ENCODE data around the gene ZSCAN16.
"Not testable (repeated sequence)": the region's sequence is repeated elsewhere in the genome, so short reads cannot be mapped to it uniquely, and the experiment has no call there.

The ZSCAN16 gene

DNA sequence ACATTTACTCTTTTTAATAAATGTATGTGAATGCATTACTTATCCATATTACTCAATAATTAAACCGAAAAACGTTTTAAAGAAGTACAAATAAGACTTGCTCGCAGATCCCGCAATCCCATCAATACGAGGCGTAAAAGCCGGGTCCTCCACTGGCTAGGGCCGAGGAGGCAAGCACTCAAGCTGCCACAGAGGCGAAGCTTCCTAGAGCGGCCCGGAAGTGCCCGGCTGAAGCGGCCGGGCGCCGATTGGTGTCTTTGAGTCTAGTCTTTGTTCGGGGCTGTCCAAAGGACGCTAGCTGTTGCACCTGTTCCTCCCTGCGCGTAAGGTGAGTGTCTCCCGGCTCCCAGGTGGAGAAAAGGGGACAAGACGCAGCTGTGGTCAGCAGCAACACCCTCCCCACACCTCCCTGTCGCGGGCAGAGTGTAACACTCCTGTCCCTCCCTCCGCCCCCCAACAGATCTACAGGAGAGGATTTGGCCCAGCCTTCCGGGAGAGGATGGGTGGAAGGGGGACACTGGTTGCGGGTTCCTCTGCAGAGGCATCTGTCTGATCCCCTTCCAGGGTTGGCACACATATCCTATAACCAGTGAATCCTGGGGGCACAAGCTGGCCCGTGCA, at the start of gene ZSCAN16:
Gene ZSCAN16 (plus strand): TSS at position 260 of the 621 bp plus-strand sequence. CDS start 835 bp downstream, outside the sequence.
- Mint-ChIP-seq H3K27ac (peak within 1 kb of the TSS; percentile 93 to 97), H3K4me3 (peak within 1 kb of the TSS; percentile 94 to 97), H3K27me3 (no peaks in the 10 kb centered on the region), H3K9me3 (no peaks in the 10 kb centered on the region), H3K4me1 (peaks cover 53% of the 10 kb centered on the region)
- DNase-seq: peak; percentile 70 to 77
- ATAC-seq: peak; percentile 99

DNA sequence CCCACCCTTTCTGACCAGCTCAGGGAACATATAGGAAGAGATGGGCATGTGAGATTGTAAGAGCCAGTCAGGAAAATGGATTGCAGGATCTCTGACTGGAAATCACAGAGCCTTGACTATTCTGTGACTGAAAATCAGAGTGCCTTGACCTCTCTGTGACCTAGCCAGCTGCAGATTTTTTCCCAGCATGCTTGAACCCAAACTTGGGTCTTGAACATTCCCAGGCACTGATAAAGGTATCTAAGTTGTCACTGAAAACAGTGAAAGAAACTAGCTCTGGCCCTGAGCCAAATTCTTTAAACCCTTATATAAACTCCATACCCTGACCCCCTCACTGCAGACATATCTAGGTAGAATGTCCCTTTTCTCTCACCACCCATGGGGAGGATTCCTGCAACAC, 46.4 kb upstream of the ZSCAN16 start:
- H3K9me3 Mint-ChIP-seq: peaks cover 0 to 5% of the 10 kb centered on the region in 2 donors
- ATAC-seq (no peak), DNase-seq (no peak)
- H3K27me3 Mint-ChIP-seq: peaks cover 8% of the 10 kb centered on the region
- peaks cover 19% of the 10 kb centered on the region for H3K4me1 Mint-ChIP-seq
- H3K4me3 Mint-ChIP-seq: no peak overlapping the region
- H3K27ac Mint-ChIP-seq: peak overlapping the region in 1 of 2 donors; percentile 30

DNA sequence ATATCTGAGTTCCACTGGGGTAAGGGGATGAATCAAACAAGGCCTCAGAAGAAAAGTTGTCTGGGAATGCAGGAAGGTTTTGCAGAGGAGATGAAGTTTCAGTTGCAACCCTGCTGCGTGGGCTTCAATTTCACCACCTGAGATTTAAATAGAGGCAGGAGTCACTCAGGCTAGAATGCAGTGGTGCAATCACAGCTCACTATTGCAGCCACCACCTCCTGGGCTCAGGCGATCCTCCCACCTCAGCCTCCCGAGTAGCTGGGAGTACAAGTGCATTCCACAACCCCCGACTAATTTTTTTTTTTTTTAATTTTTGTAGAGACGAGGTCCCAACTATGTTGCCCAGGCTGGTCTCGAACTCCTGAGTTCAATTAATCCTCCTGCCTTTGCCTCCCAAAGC, 45.6 kb upstream of the ZSCAN16 start:
- DNase-seq (no peak), ATAC-seq (no peak)
- H3K9me3 Mint-ChIP-seq: peaks cover 0 to 7% of the 10 kb centered on the region in 2 donors
- H3K4me1 Mint-ChIP-seq: peaks cover 25% of the 10 kb centered on the region
- peaks cover 3% of the 10 kb centered on the region for H3K27me3 Mint-ChIP-seq
- H3K4me3 Mint-ChIP-seq: no peak overlapping the region
- H3K27ac Mint-ChIP-seq: no peak overlapping the region

DNA sequence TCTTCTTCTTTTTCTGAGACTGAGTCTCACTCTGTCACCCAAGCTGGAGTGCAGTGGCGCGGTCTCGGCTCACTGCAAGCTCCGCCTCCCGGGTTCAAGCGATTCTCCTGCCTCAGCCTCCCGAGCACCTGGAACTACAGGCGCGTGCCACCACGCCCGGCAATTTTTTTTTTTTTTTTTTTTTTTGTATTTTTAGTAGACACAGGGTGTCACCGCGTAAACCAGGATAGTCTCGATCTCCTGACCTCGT, 44.1 kb upstream of the ZSCAN16 start, which contains the start of gene ZNF165:
Gene ZNF165 (plus strand): TSS at position 188 of the 250 bp plus-strand sequence. CDS start 4,913 bp downstream, outside the sequence.
- ATAC-seq: peak; percentile 43
- H3K9me3 Mint-ChIP-seq, H3K27me3 Mint-ChIP-seq, DNase-seq: not testable (repeated sequence)
- Mint-ChIP-seq H3K27ac (peak within 1 kb of the TSS; percentile 89 to 98), H3K4me1 (peaks cover 25% of the 10 kb centered on the region), H3K4me3 (peak within 1 kb of the TSS; percentile 80 to 90)

DNA sequence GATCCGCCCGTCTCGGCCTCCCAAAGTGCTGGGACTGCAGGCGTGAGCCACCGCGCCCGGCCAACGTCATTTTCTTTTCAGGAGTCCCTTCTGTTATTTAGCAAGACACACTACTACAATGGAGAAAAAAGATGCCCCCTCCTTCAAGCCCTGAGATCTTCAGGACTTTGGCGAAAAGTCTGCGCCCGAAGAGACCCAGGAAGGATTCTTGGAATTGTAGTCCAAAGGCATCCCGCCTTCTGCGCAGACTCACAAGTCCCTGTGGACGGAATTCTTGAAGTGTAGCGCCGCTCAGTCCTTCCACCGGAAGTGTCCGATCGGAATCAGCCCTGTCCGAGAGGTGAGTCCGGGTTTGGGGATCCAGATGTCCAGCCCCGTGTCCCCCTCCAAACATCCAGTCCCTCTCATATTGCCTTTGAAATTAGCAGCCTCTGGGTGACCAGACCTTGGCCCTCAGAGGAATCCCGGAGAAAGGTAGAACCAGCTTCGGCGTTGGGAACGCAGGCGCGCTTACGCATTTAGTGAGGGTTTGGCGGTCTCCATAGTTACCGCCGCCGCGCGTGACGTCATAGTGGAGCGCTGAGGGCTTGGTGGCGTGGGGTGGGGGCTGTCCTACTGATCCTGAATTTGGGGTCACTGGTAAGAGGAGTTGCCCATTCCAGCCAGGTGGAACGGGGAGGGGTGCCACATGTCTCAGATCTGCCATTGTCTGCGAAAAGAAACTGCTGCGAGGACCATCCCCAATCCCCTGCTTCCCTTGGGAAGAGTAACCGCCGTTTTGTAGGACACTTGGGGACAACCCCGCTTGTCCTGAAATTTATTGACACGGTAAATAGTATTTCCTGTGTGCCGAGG, 43.6 kb upstream of the ZSCAN16 start:
- peak; percentile 86 for ATAC-seq
- no peaks in the 10 kb centered on the region for H3K27me3 Mint-ChIP-seq
- peak; percentile 84 to 89 for DNase-seq
- peaks cover 0 to 10% of the 10 kb centered on the region in 2 donors for H3K9me3 Mint-ChIP-seq
- H3K4me1 Mint-ChIP-seq: peaks cover 25% of the 10 kb centered on the region
- H3K27ac Mint-ChIP-seq: peak overlapping the region; percentile 89 to 98
- peak overlapping the region; percentile 80 to 90 for H3K4me3 Mint-ChIP-seq

DNA sequence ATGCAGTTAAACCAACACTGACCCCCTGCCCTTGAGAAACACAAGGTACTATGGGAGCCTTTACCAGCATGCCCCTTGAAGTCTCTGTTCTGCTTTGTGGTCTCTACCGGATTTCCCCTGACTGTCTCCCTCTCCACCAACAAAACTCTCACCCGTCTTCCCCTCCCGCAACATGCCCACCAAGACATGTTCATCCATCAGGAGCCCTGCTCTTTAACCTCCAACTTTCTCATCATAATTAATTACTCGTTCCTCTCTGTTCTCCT, 43.0 kb upstream of the ZSCAN16 start:
- Mint-ChIP-seq H3K4me3 (peak overlapping the region; percentile 80 to 90), H3K27ac (peak overlapping the region; percentile 89 to 98), H3K4me1 (peaks cover 25% of the 10 kb centered on the region), H3K9me3 (peaks cover 0 to 10% of the 10 kb centered on the region in 2 donors), H3K27me3 (no peaks in the 10 kb centered on the region)
- peak; percentile 55 for ATAC-seq
- peak in 1 of 2 donors; percentile 28 for DNase-seq

DNA sequence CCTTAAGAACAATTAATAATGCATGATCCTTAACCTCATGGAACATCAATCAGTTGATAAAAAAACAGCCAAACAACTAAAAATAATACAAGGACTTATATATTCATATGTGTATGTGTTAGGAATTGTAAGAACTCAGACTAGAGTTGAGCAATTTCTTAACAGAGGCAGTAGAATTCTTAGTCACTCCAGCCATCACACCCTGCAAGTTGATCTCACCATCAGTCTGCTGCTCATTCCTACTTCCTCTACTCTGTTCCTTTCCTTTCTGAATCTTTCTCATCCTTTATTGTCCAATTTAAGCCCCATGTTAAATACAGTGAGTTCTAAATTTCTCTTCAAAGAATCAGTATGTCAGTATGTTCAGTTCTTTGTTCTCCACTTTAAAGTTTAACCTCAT, 41.5 kb upstream of the ZSCAN16 start:
- Mint-ChIP-seq H3K27me3 (no peaks in the 10 kb centered on the region), H3K27ac (no peak overlapping the region), H3K4me1 (peaks cover 25% of the 10 kb centered on the region), H3K4me3 (peak overlapping the region in 1 of 2 donors; percentile 11), H3K9me3 (peaks cover 7 to 15% of the 10 kb centered on the region in 2 donors)
- no peak for ATAC-seq
- no peak for DNase-seq

DNA sequence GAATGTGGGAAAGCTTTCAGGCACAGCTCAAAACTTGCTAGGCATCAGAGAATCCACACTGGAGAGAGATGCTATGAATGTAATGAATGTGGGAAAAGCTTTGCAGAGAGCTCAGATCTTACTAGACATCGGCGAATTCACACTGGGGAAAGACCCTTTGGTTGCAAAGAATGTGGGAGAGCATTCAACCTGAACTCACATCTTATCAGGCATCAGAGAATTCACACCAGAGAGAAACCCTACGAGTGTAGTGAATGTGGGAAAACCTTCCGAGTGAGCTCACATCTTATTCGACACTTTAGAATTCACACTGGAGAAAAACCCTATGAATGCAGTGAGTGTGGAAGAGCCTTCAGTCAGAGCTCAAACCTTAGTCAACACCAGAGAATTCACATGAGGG, 35.4 kb upstream of the ZSCAN16 start:
- no peak for DNase-seq
- Mint-ChIP-seq H3K4me3 (no peak overlapping the region), H3K27me3 (no peaks in the 10 kb centered on the region), H3K9me3 (peaks cover 31% of the 10 kb centered on the region in 2 donors), H3K4me1 (no peaks in the 10 kb centered on the region), H3K27ac (no peak overlapping the region)
- ATAC-seq: no peak

DNA sequence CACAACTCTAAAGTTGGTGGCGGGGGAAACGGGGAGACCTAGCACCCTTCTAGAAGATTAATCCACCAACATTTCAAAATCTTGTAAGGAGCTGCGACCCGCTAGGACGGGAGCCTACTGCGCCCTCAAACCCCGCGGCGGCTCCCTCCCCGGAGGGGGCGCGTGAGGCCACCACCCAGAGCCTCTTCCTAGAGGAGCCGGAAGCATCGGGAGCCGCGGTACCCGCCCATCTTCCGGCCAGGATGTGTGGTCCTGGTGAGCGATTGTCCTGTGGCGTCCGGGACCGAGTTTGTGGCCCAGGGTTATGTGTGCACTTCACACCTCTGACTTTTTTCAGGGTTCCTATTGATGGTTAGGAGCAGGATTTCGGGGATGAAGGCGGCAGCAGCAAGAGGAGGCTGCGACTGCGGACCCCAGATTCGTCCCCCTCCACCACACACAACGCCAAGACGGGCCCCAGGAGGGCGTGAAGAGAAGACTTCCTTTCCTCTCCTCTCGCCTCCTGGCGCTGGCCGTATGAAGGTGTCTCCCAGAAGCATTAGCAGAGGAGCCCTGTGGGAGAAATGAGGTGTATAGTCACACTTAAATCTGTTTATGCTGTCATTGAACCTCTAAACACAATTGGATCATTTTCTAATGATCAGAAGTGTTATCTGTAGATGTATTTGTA, 33.4 kb upstream of the ZSCAN16 start:
- H3K4me1 Mint-ChIP-seq: no peaks in the 10 kb centered on the region
- H3K27me3 Mint-ChIP-seq: no peaks in the 10 kb centered on the region
- H3K9me3 Mint-ChIP-seq: peaks cover 31% of the 10 kb centered on the region in 2 donors
- peak overlapping the region; percentile 24 to 25 for H3K4me3 Mint-ChIP-seq
- ATAC-seq (no peak), DNase-seq (no peak)
- H3K27ac Mint-ChIP-seq: no peak overlapping the region

DNA sequence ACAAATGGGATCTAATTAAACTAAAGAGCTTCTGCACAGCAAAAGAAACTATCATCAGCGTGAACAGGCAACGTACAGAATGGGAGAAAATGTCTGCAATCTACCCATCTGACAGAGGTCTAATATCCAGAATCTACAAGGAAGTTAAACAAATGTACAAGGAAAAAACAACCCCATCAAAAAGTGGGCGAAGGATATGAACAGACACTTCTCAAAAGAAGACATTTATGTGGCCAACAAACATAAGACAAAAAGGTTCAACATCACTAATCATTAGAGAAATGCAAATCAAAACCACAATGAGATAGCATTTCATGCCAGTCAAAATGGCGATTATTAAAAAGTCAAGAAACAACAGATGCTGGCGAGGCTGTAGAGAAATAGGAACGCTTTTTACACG, 22.2 kb upstream of the ZSCAN16 start:
- H3K27ac Mint-ChIP-seq, DNase-seq, ATAC-seq, H3K9me3 Mint-ChIP-seq, H3K4me1 Mint-ChIP-seq, H3K4me3 Mint-ChIP-seq: not testable (repeated sequence)
- H3K27me3 Mint-ChIP-seq: peaks cover 23% of the 10 kb centered on the region

DNA sequence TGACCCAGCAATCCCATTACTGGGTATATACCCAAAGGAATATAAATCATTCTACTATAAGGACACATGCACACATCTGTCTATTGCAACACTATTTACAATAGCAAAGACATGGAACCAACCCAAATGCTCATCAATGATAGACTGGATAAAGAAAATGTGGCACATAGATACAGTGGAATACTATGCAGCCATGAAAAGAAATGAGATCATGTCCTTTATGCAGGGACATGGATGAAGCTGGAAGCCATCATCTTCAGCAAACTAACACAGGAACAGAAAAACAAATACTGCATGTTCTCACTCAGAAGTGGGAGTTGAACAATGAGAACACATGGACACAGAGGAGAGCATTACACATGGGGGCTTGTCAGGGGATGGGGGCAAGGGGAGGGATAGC, 21.7 kb upstream of the ZSCAN16 start:
- not testable (repeated sequence) for H3K4me1 Mint-ChIP-seq, ATAC-seq, DNase-seq, H3K27ac Mint-ChIP-seq, H3K9me3 Mint-ChIP-seq
- Mint-ChIP-seq H3K4me3 (peak overlapping the region in 1 of 2 donors; percentile 9), H3K27me3 (peaks cover 23% of the 10 kb centered on the region)

DNA sequence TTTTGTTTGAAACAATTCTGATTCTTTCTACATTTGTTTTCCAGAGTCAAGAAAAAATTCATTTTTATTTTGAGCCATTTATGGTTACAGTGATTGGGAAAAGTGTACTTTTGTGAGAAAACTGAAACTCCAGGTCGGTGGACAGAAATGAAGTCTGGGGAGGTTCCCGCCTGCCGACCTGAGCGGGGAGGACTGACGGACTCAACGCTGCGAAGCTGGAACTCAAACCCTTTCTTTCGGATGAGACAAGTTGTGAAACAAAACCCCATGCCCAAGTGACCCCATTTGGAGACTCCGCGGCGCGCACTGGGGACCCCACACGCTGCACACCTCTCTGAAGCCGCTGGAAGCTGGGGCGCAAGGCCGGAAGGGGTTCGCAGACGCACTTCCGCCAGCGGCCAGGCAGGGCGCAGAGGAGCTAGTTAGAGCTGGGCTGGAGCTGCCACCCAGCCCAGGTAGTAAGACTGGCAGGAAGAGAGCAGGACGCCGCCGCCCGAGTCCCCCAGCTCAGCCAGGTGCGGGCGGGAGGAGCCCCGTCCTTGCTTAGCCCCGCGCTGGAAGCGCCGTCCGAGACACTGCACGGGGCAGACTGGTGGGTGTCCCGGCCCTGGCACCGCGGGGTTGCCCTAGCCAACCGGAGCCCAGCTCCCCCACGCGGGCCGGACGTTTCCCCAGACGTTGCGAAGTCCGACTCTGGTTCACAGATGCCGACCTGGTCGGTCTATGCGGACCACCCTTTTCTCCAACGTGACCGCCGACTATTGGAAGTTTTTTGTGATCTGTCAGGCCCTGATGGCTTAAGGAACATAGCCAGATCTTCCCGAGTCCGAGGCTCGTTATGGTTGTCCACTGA, 19.8 kb upstream of the ZSCAN16 start:
- peak overlapping the region; percentile 94 for H3K4me3 Mint-ChIP-seq
- ATAC-seq: peak; percentile 100
- peaks cover 5 to 8% of the 10 kb centered on the region in 2 donors for H3K9me3 Mint-ChIP-seq
- peaks cover 7% of the 10 kb centered on the region for H3K4me1 Mint-ChIP-seq
- H3K27me3 Mint-ChIP-seq: peaks cover 18% of the 10 kb centered on the region
- peak overlapping the region; percentile 77 to 78 for H3K27ac Mint-ChIP-seq
- DNase-seq: peak; percentile 81 to 89

DNA sequence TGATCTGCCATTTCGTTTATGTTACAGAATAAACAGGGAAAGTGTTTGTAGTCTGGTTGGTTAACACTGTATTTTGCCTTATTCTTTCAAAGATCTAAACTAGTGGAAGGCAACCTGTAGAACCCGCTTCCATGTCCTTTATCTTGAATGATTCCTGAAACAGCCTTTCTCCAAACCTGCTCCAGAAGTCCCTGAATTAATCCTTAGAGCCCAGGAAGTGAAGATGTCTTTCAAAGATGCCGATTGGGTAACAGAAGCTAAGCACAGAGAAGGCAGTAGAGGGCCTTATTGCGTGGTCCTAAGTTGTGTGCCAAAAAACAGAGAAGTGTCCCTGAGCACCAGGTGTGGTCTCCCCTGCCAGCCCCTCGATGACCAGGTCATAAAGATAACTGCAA, 19.2 kb upstream of the ZSCAN16 start:
- Mint-ChIP-seq H3K27ac (peak overlapping the region; percentile 50 to 77), H3K4me1 (peaks cover 7% of the 10 kb centered on the region), H3K4me3 (peak overlapping the region; percentile 94), H3K27me3 (peaks cover 12% of the 10 kb centered on the region), H3K9me3 (peaks cover 5 to 8% of the 10 kb centered on the region in 2 donors)
- ATAC-seq (no peak), DNase-seq (no peak)

DNA sequence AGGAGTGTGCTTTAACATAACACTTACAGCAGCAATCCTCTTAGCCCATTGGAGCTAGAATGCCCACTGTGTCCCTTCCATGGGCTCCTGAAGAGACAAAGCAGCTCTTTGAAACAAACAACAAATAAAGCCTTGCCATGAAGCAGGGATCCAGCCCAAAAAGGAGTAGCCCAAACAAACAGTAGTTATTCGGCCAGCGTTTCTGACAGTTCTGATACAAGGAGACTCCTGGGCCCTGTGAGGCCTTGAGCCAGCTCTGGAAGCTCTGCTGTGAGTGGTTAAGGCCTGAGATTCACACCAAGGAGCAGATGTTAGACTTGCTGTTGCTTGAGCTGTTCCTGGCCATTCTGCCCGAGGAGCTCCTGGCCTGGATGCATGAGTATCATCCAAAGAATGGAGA, 16.9 kb upstream of the ZSCAN16 start:
- peaks cover 7% of the 10 kb centered on the region for H3K4me1 Mint-ChIP-seq
- no peak for DNase-seq
- H3K27ac Mint-ChIP-seq: no peak overlapping the region
- H3K27me3 Mint-ChIP-seq: no peaks in the 10 kb centered on the region
- no peak overlapping the region for H3K4me3 Mint-ChIP-seq
- no peak for ATAC-seq
- peaks cover 4 to 5% of the 10 kb centered on the region in 2 donors for H3K9me3 Mint-ChIP-seq

DNA sequence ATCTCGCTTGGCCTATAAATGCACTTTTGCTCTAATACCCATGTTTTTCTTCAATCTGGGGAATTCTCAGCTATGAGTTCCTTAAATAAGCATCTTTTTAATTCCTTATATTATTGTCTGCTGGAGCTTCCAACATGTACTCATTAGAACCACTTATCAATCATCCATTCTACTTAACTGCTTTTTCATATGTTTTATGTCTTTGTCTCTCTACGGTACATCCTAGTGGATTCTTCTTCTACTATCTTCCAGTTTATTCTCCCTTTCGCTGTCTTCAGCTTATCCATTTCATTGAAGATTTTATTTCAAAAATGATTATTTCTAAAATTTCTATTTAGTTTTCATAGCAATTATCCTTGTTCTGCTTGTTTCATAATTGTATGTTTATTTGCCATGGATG, 12.4 kb upstream of the ZSCAN16 start:
- Mint-ChIP-seq H3K27me3 (no peaks in the 10 kb centered on the region), H3K9me3 (no peaks in the 10 kb centered on the region), H3K27ac (no peak overlapping the region), H3K4me3 (no peak overlapping the region), H3K4me1 (no peaks in the 10 kb centered on the region)
- DNase-seq (no peak), ATAC-seq (no peak)
